Anterior cingulate cortex (tissue), 58 donors: ENCODE measurements around the gene CADM2.

Source experiments
- DNase-seq, 58 donors: peaks; one replicate each; lab custom pipeline; 2025; lab: John Stamatoyannopoulos, UW

The CADM2 gene

GRCh38 chr3:86046436-86047136 is 1087.8 kb downstream of the CADM2 start:
- no peak for DNase-seq

DNA sequence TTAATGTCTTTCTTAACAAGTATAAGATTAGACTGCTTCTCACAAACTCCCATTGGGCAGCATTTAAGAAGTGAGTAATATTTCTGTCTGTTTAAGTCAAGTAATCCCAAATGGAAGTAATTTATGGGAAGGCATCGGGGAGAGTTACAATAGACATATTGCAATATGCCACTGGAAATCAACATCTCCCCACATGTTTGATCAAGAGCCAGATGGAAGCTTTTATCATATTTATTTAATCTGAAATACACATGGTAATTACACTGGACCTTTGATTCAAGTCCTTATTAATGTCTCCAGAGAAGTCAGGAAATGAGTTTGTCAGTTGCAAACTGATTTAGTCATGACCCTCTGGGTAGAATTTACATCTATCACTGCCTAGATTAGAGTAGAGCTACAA is 1088.4 kb downstream of the CADM2 start:
- DNase-seq, result no peak

- no peak for DNase-seq
These were observed 1092.3 kb downstream of the CADM2 start for GRCh38 chr3:86051058-86051457.

- DNase-seq, result no peak
These were observed 1097.2 kb downstream of the CADM2 start for GRCh38 chr3:86056032-86056431.

DNA sequence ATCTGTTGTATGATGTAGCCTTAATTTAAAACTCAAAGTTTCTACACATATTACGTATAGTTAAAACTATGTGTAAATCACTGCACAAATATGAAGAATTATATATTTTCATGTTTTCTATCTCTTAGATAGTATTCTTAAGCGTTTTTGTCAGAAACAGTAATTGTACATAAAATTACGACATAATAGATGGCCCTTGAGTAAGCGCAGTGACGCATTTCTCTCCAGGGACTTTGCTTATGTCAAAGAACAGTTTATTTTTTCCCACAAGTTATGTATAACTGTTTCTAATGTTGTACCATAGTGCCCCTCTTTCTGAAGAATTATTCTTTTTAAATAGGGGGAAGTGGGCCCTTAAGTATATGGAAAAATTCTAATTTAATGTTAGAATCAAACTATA is 1098.2 kb downstream of the CADM2 start:
- DNase-seq, result no peak

- DNase-seq, result no peak
These were observed 1115.0 kb downstream of the CADM2 start for GRCh38 chr3:86073799-86074198.

- DNase-seq, result no peak
These were observed 1128.5 kb downstream of the CADM2 start for GRCh38 chr3:86087160-86087871.

DNA sequence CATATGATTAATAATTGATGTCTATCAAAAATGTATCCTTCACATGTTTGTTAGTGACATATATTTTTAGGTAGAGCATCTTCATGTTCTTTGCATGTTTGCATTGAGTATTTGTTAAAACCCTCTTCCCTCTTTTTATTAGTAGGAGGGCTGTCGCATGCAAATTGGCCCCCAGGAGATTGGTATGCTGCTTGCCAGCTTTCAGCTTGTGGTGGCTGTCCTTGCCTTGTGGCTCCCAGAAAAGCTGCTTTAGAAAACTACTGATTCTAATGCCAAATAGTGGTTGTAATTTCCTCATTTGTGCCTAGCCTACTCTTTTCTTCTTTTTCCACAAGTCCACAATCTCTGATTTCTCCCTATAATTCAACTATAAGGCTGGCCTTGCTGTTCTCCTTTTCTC is 1145.4 kb downstream of the CADM2 start:
- no peak for DNase-seq

- no peak for DNase-seq
These were observed 1150.6 kb downstream of the CADM2 start for GRCh38 chr3:86109434-86109833.
